Non-pigmented ciliary epithelial cell (primary cell): ENCODE results near the gene RAPGEF1.
"Not testable (repeated sequence)": the region's sequence is repeated elsewhere in the genome, so short reads cannot be mapped to it uniquely, and the experiment has no call there.

Experiments
- DNase-seq: peaks from one replicate; pipeline ENCODE4 v3.0.0-alpha.2; 2010; ENCODE audit warnings: low read depth

The RAPGEF1 gene

DNA sequence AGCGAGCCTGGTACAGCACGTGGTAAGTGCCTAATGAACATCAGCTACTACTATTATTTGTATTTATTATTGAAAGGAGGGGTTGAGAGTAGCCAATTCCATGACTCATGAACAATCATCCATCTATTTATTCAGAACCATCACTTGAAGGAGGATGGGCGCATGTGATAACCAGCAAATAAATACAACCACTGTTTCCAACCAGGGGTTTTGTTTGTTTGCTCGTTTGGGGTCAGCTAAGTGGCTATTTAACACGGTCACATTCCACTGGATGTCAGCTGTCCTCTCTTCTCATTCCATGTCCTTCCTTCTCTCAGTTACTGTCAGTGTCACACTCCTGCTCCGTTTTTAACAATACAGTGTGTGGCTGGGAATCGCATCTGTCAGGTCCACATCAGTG is 8.6 kb downstream of the RAPGEF1 start:
- DNase-seq: no peak

DNA sequence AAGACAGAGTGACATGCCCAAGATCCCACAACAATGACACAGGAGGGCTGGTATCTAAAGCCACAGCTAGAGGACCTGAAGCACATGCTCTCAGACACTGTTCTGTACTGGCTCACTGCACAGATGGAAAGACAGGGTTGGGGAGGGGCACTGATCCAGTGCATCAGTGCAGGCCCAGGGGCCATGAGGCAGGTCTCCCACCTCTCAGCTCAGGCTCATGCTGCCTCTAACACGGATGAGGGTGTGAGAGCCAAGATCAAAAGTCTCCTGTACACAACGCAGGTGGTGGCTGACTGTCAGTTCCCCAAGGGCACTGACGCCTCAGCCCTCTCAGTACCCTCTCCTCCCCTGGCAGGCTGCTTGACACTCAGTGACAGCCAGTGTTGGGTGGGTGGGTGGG is 10.9 kb downstream of the RAPGEF1 start:
- no peak for DNase-seq

GRCh38 chr9:131728546-131728910 is 11.3 kb downstream of the RAPGEF1 start:
- DNase-seq: no peak

GRCh38 chr9:131727795-131728545 is 11.9 kb downstream of the RAPGEF1 start:
- DNase-seq: no peak

DNA sequence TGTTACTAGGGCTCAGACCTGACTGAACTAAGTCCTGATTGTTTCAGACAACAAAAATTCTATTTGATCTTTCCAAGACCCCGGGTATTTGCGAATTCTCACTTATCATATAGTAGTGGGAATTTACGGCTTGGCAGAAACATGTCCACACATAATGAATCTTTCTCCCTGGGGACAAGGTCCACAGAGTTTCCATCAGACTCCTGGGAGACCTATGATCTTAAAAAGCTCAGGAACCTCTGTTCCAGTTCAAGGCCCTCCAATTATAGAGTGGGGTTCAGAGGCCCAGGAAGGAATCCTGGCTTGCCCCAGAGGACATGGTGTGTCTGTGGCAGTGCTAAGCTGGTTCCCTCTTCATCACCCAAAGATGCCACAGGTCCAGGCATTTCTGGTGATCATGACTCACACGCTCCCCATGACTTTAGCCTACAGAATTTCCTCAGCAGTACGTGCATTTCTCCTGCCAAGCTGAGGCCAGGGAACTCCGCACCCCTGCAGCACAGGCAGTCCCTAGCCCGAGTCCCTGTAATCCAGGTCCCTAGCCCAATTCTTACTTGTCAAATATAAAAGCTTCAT is 12.6 kb downstream of the RAPGEF1 start:
- DNase-seq: no peak

DNA sequence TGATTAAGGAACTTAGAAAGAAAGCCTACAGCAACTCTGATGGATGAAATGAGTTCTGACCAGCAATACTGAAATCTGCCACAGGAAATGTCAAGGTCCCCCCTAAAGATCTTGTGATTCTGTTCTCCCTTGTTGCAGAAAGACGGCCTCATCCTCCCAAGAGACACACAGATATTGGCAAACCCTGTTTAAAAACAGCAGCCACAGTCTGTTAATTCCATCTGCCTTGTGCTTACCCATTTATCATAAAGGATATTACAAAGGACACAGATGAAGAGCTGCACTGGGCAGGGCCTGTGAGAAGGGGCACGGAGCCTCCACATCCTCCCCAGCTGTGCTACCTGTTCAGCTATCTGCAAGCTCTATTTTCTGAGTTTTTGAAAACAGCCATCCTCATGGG is 15.2 kb downstream of the RAPGEF1 start:
- DNase-seq: no peak

DNA sequence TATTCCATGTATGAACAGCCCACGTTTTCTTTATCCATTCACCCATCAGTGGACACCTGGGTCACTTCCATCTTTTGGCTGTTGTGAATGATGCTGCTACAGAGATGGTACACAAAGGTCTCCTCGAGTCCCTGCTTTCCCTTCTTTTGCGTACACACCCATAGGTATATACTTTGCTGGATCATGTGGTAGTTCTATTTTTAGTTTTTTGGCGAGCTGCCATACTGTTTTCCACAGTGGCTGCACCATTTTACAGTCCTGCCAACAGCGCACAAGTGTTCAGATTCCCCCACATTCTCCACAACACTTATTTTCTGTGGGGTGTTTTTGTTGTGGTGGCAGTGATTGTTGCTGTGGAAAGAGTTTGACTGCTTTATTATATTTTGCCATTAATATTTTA is 16.2 kb downstream of the RAPGEF1 start:
- no peak for DNase-seq

DNA sequence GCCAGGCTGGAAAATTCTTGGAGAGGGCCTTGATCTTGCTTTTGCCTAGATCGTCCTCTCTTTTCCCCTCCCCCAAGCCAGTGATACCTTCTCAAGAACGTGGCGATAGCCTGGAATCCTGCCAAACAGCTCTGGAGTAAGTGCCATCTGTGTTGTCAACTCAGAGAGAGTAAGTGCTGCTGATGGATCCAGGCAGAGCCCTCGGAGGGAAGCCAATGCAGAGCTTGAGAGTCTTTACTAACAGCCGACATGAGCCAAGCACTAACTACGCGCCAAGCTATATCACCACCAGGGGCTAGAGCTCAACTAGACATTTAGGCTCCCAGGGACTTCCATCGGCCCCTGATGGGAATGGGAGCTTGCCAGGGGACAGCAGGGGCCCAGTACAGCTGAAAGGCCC is 17.6 kb downstream of the RAPGEF1 start:
- no peak for DNase-seq

DNA sequence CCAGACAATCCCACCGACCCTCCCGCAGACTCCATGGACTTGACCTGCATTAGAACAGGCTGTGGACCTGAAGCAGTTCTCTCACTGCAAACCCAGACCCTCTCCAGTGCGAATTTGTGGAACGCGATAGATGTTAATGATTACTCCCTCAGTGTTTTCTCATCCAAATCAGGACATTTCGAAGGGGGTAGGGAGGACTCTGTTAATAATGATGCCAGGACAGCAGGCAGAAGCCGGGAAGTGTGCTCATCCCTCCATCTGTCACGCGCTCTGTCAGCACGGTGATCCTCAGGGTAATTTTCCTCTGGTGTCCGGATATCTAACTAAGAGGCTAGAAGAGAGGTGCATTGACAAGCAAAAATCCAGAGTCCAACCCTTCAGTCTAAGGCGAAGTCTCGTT is 18.8 kb downstream of the RAPGEF1 start:
- DNase-seq: no peak

DNA sequence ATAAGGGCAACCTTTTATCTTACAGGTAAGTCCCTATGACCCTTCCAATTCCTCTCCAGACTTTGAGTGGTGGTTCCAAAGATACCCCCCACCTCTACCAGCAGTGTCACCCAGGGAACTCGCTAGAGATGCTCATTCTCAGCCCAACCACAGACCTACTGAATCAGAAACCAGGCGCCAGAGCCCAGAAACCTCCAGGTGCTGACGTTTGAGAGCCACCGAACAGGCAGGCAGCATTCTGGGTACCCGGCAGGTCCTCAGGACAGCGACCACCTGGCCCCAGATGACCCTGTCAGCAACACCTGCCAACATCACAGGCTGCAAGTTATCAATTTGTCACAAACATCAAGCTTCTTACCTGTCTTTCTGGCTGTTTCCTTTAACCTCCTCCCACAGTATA is 19.5 kb downstream of the RAPGEF1 start:
- DNase-seq: no peak

- no peak for DNase-seq
Observed at GRCh38 chr9:131719262-131719908, 20.5 kb downstream of the RAPGEF1 start.

DNA sequence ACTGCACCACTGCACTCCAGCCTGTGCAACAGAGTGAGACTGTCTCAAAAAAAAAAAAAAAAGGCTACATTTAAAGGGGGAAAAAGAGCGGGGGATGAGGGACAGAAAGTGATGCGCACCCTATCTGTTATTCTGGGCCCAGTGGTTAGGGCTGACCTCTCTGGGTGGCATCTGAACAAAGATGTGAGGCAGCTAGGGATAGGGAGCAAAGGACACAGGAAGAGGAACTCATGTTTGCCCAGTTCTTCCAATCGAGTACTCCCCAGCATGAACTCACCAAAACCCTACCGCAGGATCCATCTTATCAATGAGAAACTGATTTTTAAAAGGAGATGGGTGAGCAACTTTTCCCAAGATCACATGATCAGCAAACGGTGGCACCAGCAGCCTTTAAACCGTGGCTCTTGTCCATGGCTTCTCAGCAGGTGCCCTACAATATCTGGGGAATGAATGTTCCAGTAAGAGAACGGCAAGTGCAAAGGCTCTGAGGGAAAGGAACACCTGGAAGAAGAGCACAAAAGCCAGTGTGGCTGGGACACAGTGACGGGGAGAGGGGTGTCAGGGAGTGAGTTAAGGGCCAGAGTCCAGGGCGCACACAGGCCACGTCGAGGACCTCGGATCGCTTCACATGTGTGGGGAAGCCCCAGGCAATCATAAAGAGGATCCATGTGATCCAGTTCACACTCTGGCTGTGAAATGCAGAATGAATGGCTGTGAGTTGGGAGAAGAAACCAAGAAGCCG is 22.0 kb downstream of the RAPGEF1 start:
- DNase-seq: no peak

- DNase-seq: no peak
Observed at GRCh38 chr9:131715906-131716305, 24.0 kb downstream of the RAPGEF1 start.

DNA sequence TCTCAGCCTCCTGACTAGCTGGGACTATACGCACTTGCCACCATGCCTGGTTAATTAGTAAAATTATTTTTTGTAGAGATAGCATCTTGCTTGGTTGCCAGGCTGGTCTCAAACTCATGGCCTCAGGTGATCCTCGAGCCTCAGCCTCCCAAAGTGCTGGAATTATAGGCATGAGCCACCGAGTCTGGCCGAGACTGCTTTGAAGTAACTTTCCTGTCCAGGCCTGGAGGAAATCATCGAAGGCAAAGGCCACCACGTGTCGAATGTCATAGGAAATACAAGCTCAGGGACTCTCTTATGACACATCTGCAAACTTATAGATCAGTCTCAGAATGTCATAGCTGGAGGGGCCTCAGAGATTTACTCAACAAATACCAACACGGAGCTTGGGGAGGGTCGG is 25.1 kb downstream of the RAPGEF1 start:
- DNase-seq: no peak

- peak; percentile 65 for DNase-seq
Observed at GRCh38 chr9:131714161-131714646, 25.7 kb downstream of the RAPGEF1 start.

- DNase-seq: no peak
Observed at GRCh38 chr9:131713016-131713415, 26.9 kb downstream of the RAPGEF1 start.

- no peak for DNase-seq
Observed at GRCh38 chr9:131712151-131712716, 27.6 kb downstream of the RAPGEF1 start.

- no peak for DNase-seq
Observed at GRCh38 chr9:131709771-131710431, 30.0 kb downstream of the RAPGEF1 start.

GRCh38 chr9:131709010-131709770 is 30.7 kb downstream of the RAPGEF1 start:
- not testable (repeated sequence) for DNase-seq

GRCh38 chr9:131708226-131709002 is 31.5 kb downstream of the RAPGEF1 start:
- DNase-seq: no peak
